ENCODE measurements around the gene TAS2R40. TPM values are rescaled to one million over a fixed set of nuclear protein-coding genes. Genes with fewer than 3 reads are reported as not detected.
A peak's percentile ranks its signal among the peaks of the same experiment; 100 is the strongest.
"Not testable (repeated sequence)": the region's sequence is repeated elsewhere in the genome, so short reads cannot be mapped to it uniquely, and the experiment has no call there.

The TAS2R40 gene
- total RNA-seq, 1 experiment from 2014 or later, result not detected

DNA sequence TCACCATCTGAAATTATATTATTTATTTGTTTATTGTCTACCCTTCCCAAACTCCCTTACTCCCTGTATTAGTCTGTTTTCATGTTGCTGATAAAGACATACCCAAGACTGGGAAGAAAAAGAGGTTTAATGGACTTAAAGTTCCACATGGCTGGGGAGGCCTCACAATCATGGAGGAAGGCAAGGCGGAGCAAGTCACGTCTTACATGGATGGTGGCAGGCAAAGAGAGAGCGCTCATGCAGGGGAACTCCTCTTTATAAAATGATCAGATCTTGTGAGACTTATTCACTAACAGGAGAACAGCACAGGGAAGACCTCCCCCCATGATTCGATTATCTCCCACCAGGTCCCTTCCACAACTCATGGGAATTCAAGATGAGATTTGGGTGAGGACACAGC is 8.4 kb upstream of the TAS2R40 start:
- in situ Hi-C loops (cut with HindIII; ENCODE audit: low pct_unique_long_range_greater_than_20kb, low sequenced_read_pairs), result loop anchor here (25.0 kb wide), 1 partner anchor 201 kb away; no protein-coding TSS in a partner anchor
- BruUV-seq (replicated peaks); H3K27ac ChIP-seq (ENCODE audit: low read length); POLR2A ChIA-PET; H3K9me3 ChIP-seq (ENCODE audit: control insufficient read depth, insufficient read depth, low read depth, low read length); H3K4me1 ChIP-seq (ENCODE audit: control insufficient read depth, insufficient read depth, low read length); DNase-seq (ENCODE audit: low read depth, low spot score); ATAC-seq; H3K36me3 ChIP-seq (ENCODE audit: control insufficient read depth, insufficient read depth, low read length); intact Hi-C loops (cut with micrococcal nuclease; ENCODE audit: unreplicated experiment); H3K27me3 ChIP-seq (ENCODE audit: control insufficient read depth, insufficient read depth, low read length); H3K4me3 ChIP-seq (ENCODE audit: low read depth in 2 of 2, low read length in 2 of 2): not testable (repeated sequence)
- CTCF ChIA-PET, result interaction anchor here (2.7 kb wide), 1 partner anchor 206 kb away, joined by 66 read pairs; no protein-coding TSS in a partner anchor

GRCh38 chr7:143214789-143215679 is 6.8 kb upstream of the TAS2R40 start:
- Histone ChIP-seq H3K4me1 (ENCODE audit: control insufficient read depth, insufficient read depth, low read length) (no peaks in the 10 kb centered on the region), H3K27ac (ENCODE audit: low read length) (no peak overlapping the region), H3K9me3 (ENCODE audit: control insufficient read depth, insufficient read depth, low read depth, low read length) (no peaks in the 10 kb centered on the region), H3K36me3 (ENCODE audit: control insufficient read depth, insufficient read depth, low read length) (no peaks in the 10 kb centered on the region), H3K27me3 (ENCODE audit: control insufficient read depth, insufficient read depth, low read length) (peaks cover 3% of the 10 kb centered on the region; the same call in 1 of the 2 replicates), H3K4me3 (ENCODE audit: low read depth in 2 of 2, low read length in 2 of 2) (no peak overlapping the region)
- ATAC-seq, result peak; percentile 88
- BruUV-seq (replicated peaks), result no TSS peak
- DNase-seq (ENCODE audit: low read depth, low spot score), result peak; percentile 89
- in situ Hi-C loops (cut with HindIII; ENCODE audit: low pct_unique_long_range_greater_than_20kb, low sequenced_read_pairs), result loop anchor here (25.0 kb wide), 1 partner anchor 203 kb away; no protein-coding TSS in a partner anchor
- POLR2A ChIA-PET, result no interaction called here
- TF ChIP-seq, protein P1, sequence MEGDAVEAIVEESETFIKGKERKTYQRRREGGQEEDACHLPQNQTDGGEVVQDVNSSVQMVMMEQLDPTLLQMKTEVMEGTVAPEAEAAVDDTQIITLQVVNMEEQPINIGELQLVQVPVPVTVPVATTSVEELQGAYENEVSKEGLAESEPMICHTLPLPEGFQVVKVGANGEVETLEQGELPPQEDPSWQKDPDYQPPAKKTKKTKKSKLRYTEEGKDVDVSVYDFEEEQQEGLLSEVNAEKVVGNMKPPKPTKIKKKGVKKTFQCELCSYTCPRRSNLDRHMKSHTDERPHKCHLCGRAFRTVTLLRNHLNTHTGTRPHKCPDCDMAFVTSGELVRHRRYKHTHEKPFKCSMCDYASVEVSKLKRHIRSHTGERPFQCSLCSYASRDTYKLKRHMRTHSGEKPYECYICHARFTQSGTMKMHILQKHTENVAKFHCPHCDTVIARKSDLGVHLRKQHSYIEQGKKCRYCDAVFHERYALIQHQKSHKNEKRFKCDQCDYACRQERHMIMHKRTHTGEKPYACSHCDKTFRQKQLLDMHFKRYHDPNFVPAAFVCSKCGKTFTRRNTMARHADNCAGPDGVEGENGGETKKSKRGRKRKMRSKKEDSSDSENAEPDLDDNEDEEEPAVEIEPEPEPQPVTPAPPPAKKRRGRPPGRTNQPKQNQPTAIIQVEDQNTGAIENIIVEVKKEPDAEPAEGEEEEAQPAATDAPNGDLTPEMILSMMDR (IDR thresholded peaks at IDR 0.05), result peak; percentile 97
- no peak for TF ChIP-seq REST (IDR thresholded peaks at IDR 0.05; ENCODE audit: insufficient read depth in 1 of 2, low read depth in 2 of 2, low read length in 1 of 2)
- intact Hi-C loops (cut with micrococcal nuclease; ENCODE audit: unreplicated experiment), result loop anchor here (1.0 to 2.0 kb wide), 2 partner anchors 208 to 360 kb away; partner anchors contain the start of gene EPHB6
- CTCF ChIA-PET, result interaction anchor here (0.5 to 2.7 kb wide), 15 partner anchors 9 to 1598 kb away, joined by 3 to 66 read pairs (median 3); no protein-coding TSS in a partner anchor

GRCh38 chr7:143216151-143216550 is 5.7 kb upstream of the TAS2R40 start:
- CTCF ChIA-PET, result interaction anchor here (2.7 kb wide), 1 partner anchor 209 kb away, joined by 66 read pairs; no protein-coding TSS in a partner anchor
- no peak for DNase-seq (ENCODE audit: low read depth, low spot score)
- no TSS peak for BruUV-seq (replicated peaks)
- TF ChIP-seq REST (IDR thresholded peaks at IDR 0.05; ENCODE audit: insufficient read depth in 1 of 2, low read depth in 2 of 2, low read length in 1 of 2), result no peak
- TF ChIP-seq POLR2AphosphoS5 (IDR thresholded peaks at IDR 0.05; ENCODE audit: low read depth, low read length), result no peak
- TF ChIP-seq, protein P1 (IDR thresholded peaks at IDR 0.05), result no peak
- TF ChIP-seq TCF7L2 (IDR thresholded peaks at IDR 0.05; ENCODE audit: low read depth, low read length), result no peak
- no peak for TF ChIP-seq SIN3A (IDR thresholded peaks at IDR 0.05; ENCODE audit: borderline replicate concordance, insufficient read depth, low read depth, low read length)
- H3K9me3 ChIP-seq (ENCODE audit: control insufficient read depth, insufficient read depth, low read depth, low read length), result no peaks in the 10 kb centered on the region
- H3K27ac ChIP-seq (ENCODE audit: low read length), result no peak overlapping the region
- POLR2A ChIA-PET, result no interaction called here
- in situ Hi-C loops (cut with HindIII; ENCODE audit: low pct_unique_long_range_greater_than_20kb, low sequenced_read_pairs), result loop anchor here (25.0 kb wide), 1 partner anchor 204 kb away; no protein-coding TSS in a partner anchor
- intact Hi-C loops (cut with micrococcal nuclease; ENCODE audit: unreplicated experiment), result no loop called here
- H3K4me3 ChIP-seq (ENCODE audit: low read depth in 2 of 2, low read length in 2 of 2), result no peak overlapping the region
- H3K27me3 ChIP-seq (ENCODE audit: control insufficient read depth, insufficient read depth, low read length), result peaks cover 3% of the 10 kb centered on the region; the same call in 1 of the 2 replicates
- H3K36me3 ChIP-seq (ENCODE audit: control insufficient read depth, insufficient read depth, low read length), result no peaks in the 10 kb centered on the region
- H3K4me1 ChIP-seq (ENCODE audit: control insufficient read depth, insufficient read depth, low read length), result no peaks in the 10 kb centered on the region
- no peak for ATAC-seq
